Choroid plexus epithelial cell (primary cell): ENCODE measurements around the gene ARHGAP40.

ENCODE experiments used
- DNase-seq: peaks from one replicate; pipeline ENCODE4 v3.0.0-alpha.2; 2010; ENCODE audit warnings: low read depth
- H3K4me3 ChIP-seq: 2 replicates; pipeline ENCODE4 v1.5.1; 2011; ENCODE audit warnings: low read depth, mild to moderate bottlenecking, control low read depth, low read length, moderate library complexity
- TF ChIP-seq, protein P1 (sequence below): conservative IDR thresholded peaks from 2 replicates; pipeline ENCODE4 v1.5.1; 2011; ENCODE audit warnings: low read depth, mild to moderate bottlenecking, control low read depth, inconsistent platforms, low read length, moderate library complexity

ARHGAP40 gene

DNA sequence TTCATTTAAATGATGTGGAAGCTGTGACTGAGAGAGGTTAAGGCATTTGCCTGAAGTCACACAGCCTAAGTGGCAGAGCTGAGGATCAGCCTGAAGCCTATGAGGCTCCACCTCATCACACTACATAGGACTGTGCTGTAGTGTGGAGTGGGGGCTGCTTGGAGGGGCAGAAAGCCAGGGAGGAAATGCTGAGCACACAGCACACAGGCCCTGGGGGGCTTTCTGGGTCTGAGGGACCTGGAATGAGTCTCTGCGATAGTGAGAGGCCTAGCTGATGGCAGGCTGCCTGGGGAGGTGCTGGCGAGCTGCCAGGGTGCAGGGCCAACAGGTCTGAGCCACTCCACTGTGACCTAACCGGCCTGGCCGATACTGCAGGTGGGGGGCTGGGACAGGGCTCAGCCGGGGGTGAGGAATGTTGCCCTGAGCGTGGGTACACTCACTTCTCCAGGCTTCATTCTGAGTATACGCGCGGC lies 2.2 kb upstream of the ARHGAP40 start:
- TF ChIP-seq, protein P1, sequence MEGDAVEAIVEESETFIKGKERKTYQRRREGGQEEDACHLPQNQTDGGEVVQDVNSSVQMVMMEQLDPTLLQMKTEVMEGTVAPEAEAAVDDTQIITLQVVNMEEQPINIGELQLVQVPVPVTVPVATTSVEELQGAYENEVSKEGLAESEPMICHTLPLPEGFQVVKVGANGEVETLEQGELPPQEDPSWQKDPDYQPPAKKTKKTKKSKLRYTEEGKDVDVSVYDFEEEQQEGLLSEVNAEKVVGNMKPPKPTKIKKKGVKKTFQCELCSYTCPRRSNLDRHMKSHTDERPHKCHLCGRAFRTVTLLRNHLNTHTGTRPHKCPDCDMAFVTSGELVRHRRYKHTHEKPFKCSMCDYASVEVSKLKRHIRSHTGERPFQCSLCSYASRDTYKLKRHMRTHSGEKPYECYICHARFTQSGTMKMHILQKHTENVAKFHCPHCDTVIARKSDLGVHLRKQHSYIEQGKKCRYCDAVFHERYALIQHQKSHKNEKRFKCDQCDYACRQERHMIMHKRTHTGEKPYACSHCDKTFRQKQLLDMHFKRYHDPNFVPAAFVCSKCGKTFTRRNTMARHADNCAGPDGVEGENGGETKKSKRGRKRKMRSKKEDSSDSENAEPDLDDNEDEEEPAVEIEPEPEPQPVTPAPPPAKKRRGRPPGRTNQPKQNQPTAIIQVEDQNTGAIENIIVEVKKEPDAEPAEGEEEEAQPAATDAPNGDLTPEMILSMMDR, result no peak
- no peak overlapping the region for H3K4me3 ChIP-seq
- DNase-seq, result peak; percentile 29

DNA sequence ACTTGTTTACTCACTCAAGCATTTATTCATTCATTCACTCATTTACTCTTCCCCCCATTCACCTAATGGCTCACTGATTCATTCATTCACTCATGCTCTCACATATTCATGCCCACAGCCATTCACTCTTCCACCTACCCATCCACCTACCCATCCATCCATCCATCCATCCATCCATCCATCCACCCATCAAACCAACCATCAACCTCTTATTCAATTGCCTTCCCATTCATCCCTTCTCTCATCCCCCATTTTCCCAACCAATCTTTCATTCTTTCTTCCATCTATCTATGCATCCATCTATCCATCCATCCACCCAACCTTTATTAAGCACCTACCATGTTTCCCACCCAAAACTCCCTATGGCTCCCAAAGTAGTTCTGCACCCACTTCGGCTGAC lies 1.6 kb upstream of the ARHGAP40 start:
- no peak overlapping the region for H3K4me3 ChIP-seq
- TF ChIP-seq, protein P1, result no peak
- no peak for DNase-seq

DNA sequence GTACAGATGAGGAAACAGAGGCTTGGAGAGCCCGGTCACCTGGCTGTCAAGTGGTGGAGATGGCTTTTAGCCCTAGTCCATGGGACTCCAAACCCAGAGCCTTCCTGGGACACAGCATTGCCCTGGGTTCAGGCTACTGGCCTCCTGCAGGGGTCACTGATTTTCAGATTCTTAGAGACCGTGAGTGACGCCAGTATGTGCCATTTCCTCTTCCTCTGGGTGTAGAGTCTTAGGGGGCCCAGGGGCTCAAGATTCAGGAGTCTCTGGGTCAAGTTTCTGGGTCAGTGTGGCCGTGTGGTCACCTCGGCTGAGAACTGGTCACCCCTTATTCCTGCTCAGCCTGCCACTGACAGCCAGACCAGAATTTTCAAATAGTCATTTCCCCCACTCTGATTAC lies 574 bp downstream of the ARHGAP40 start:
- DNase-seq, result no peak
- TF ChIP-seq, protein P1, result no peak
- H3K4me3 ChIP-seq, result peak overlapping the region; percentile 43

GRCh38 chr20:38603286-38603685 lies 1.7 kb downstream of the ARHGAP40 start:
- TF ChIP-seq, protein P1, result no peak
- no peak overlapping the region for H3K4me3 ChIP-seq
- DNase-seq, result no peak

DNA sequence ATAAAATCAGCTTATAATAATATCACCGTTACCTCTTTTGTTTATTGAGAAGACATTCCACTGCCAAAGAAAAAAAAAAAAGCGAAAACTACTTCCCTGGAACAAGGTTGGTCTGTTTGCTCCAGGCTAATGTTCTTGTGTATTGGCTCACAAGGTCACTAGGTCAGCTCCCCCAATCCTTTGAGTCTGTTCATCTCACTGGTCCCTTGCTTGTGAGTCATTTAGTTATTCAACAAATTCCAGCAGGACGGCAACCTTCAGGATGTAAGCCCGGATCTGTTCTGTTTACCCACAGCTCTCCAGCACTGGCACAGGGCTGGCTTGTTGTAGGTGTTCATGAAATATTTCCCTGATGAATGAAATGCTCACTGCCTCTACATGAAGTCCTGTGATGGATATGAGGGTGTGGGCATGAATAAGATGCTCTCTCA lies 3.3 kb downstream of the ARHGAP40 start:
- TF ChIP-seq, protein P1, result no peak
- no peak overlapping the region for H3K4me3 ChIP-seq
- DNase-seq, result peak; percentile 61

- TF ChIP-seq, protein P1, result no peak
- no peak overlapping the region for H3K4me3 ChIP-seq
- DNase-seq, result no peak
These were observed 5.7 kb downstream of the ARHGAP40 start for GRCh38 chr20:38607351-38607750.

GRCh38 chr20:38608188-38608587 lies 6.6 kb downstream of the ARHGAP40 start:
- TF ChIP-seq, protein P1, result no peak
- H3K4me3 ChIP-seq, result no peak overlapping the region
- DNase-seq, result no peak
